GM20000 (cell line): ENCODE results near the gene LRRC47.
"Not testable (repeated sequence)": the region's sequence is repeated elsewhere in the genome, so short reads cannot be mapped to it uniquely, and the experiment has no call there.

Experiments
- DNase-seq: peaks from one replicate; pipeline ENCODE4 v3.0.0; 2012; ENCODE audit warnings: low spot score
- TF ChIP-seq, protein P1 (sequence below): IDR thresholded peaks from 2 replicates; pipeline ENCODE4 v1.5.1; 2012; ENCODE audit warnings: mild to moderate bottlenecking, control low read depth; ENCODE audit errors: extremely low read depth, missing control alignments

The LRRC47 gene

DNA sequence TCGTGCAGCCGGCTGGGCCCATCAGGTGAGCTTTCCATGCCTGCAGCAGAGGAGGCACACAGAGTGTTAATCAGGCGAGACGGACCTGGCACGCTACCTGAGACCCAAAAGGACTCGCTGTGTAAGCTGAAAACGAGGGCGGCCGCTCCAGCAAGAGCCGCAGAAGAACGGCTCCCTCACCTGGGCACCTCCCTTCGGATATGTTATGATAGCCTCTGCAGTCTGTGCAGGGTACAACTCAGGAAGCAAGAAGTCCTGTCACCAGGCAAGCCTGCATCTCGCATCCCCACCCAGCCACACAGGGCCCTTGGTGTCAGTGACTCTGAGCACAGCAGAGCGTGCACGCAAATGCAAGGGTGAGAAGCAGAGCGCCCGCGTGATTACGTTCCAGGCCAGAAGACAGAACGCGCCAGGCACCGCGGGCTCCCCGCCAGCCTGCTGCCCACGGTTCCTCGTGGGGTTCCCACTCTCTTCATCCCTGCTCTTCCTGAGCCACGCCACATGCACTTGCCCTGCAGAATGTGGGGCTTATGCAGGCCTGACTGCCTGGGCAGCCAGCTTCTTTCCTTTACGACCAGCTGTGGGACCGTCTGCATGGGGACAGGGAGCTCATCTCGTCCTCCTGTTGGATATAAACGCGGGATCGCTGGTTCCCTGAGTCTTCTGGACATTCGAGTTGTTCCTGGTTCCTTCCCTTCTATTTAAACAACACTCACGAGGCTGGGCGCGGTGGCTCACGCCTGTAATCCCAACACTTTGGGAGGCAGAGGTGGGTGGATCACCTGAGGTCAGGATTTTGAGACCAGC is 20.2 kb upstream of the LRRC47 start:
- TF ChIP-seq, protein P1, sequence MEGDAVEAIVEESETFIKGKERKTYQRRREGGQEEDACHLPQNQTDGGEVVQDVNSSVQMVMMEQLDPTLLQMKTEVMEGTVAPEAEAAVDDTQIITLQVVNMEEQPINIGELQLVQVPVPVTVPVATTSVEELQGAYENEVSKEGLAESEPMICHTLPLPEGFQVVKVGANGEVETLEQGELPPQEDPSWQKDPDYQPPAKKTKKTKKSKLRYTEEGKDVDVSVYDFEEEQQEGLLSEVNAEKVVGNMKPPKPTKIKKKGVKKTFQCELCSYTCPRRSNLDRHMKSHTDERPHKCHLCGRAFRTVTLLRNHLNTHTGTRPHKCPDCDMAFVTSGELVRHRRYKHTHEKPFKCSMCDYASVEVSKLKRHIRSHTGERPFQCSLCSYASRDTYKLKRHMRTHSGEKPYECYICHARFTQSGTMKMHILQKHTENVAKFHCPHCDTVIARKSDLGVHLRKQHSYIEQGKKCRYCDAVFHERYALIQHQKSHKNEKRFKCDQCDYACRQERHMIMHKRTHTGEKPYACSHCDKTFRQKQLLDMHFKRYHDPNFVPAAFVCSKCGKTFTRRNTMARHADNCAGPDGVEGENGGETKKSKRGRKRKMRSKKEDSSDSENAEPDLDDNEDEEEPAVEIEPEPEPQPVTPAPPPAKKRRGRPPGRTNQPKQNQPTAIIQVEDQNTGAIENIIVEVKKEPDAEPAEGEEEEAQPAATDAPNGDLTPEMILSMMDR: no peak

DNA sequence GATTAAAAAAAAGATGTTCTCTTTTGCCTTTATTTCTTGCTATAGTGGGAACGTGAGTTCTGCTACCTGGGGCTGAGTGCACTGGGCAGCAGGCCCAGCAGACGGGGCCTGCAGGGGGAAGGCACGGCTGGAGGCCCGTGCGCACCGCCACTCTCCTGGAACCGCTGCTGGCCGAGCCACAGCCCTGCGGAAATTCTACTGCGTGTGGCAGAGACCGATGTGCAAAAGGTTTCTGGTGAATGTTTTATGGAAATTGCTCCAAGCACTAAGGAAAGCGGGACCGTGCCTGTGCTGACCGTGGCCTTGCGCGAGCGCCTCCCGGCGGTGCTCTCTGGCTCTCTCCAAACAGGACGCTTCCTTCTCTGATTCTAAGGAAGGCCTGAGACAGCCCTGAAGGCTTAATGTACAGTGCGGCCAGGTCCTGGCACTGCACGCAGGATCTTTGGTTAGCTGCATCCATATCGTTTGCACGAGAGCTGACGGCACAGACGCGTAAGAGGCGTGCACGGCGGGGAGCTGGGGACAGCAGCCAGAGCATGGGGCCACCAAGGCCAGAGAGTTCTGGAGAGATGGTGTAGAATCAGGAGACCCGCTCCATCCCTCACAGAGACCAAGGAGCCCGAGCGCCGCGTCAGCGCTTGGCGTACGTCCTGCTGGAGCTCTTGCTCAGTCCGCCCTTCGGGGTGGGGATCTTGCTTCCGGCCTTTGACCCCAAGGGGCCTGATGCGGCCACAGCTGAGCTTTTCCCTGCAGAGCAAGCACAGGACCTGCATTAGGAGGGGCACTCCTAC is 18.7 kb upstream of the LRRC47 start:
- no peak for DNase-seq
- TF ChIP-seq, protein P1: no peak

More for the DNA sequence above, 20.2 kb upstream of the LRRC47 start:
- DNase-seq: no peak

DNA sequence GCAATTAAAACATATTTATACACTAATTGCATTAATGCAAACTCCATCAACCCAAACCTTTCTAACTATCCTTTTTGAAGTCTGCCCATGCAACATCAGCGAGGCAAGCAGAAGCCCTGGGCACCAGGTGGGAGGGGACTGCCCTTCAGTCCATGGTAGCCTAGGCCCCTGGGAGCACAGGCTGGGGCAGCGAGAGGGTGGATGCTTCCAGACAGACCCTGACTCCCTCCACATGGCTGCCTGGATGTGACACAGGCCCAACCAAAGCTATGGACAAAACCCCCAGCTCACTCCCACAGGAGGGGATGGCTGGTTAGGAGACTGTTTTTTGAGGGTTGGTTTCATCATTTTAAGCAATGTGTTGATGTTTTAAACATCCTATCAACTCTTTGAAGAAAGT is 17.8 kb upstream of the LRRC47 start:
- TF ChIP-seq, protein P1: no peak
- DNase-seq: peak; percentile 5

DNA sequence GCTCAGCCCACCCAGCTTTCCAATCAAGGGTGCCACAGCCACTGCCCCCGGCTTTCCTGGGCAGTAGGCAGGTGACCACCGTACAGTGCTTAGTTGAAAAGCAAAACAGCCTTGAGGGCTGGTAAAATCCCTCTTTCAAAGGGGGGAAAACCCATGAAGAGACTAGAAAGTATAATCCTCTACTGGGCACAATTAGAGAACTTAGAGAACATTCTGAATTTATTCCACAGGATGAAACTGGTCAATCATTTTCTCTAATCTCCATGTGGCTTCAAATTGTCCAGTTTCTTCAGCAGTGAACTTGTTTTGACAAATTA is 15.3 kb upstream of the LRRC47 start:
- TF ChIP-seq, protein P1: no peak
- DNase-seq: peak; percentile 24

DNA sequence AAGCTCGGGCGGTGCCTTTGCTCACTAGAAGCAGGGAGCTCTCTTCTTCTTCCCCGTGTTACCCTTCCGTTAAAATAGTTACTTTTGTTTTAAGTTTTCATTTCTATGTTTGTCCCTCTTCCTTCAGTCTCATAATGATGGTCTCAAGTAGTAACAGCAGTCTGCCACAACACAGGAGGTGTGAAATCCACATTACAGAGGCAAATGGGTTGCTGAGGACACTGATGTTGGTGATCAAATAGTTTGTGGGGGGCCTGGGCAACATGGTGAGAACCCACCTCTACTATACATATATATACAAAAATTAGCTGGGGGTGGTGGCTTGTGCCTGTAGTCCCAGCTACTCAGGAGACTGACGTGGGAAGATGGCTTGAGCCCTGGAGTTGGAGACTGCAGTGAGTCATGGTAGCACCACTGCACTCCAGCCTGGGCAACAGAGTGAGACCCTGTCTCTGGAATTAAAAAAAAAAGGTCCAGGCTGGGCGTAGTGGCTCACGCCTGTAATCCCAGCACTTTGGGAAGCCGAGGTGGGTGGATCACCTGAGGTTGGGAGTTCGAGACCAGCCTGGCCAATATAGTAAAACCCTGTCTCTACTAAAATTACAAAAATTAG is 14.0 kb upstream of the LRRC47 start:
- DNase-seq: not testable (repeated sequence)

DNA sequence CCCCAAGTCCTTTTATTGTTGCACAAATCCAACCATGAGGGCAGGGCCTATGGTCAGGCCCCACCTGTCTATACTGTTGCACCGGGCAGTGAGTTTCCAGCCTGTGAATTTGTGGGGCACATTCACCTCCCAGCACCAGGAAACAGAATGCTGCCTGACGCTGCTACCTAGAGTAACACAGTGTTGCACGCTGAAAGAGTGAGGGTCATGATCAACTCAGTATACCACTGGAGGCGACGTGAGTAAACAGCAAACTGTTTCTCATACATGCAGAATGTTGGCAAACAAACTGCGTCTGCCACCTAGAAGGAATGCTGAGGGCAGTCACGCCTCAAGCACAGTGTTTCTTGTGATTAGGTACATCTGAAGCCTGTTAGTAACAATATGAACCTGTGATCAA is 13.4 kb upstream of the LRRC47 start:
- no peak for DNase-seq
- TF ChIP-seq, protein P1: no peak

DNA sequence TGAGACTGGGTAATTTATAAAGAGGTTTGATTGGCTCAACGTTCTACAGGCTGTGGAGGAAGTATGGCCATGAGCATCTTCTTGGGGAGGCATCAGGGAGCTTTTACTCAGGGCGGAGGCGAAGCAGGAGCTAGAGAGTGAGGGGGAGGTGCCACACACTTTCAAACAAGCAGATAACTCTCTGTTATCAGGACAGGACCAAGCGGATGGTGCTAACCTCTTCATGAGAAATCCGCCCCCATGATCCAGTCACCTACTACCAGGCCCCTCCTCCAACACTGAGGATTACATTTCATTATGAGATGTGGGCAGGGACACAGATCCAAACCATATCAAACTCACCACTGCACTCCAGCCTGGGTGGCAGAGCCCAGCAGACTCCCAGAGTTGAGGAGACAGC is 11.5 kb upstream of the LRRC47 start:
- TF ChIP-seq, protein P1: no peak

More for the DNA sequence above, 11.5 kb upstream of the LRRC47 start:
- DNase-seq: no peak
